A673 (cell line): ENCODE measurements around the gene EYS. TPM values are rescaled to one million over a fixed set of nuclear protein-coding genes. Genes with fewer than 3 reads are reported as not detected.

Experiments
- BruUV-seq: library from RNA; stranded (reverse); fragments of 400-500 nt; replicated peaks from 2 replicates; lab custom pipeline; 2021; lab: Mats Ljungman, UMichigan
- CTCF ChIA-PET: fragments of 300-600 bp; sonication (Branson Sonifier 250); formaldehyde crosslinking; loops from one replicate; lab custom pipeline; 2022; ENCODE audit warnings: antibody characterized with exemption; lab: Charles Lee
- POLR2A ChIA-PET: fragments of 300-600 bp; sonication (Branson Sonifier 250); formaldehyde crosslinking; loops from one replicate; lab custom pipeline; 2022; ENCODE audit warnings: antibody characterized with exemption; ENCODE audit not compliant: low non-redundant PET; lab: Charles Lee
- DNase-seq: peaks from one replicate; pipeline ENCODE4 v3.0.0-alpha.2; 2015; ENCODE audit warnings: low spot score
- H3K27ac ChIP-seq: fragments of 200-600 bp; sonication (generic); 2 replicates; pipeline ENCODE4 v1.5.1; 2016; ENCODE audit warnings: mixed run types, low read depth, mild to moderate bottlenecking, mixed read lengths, antibody characterized with exemption, low read length; ENCODE audit not compliant: poor library complexity, severe bottlenecking
- H3K27me3 ChIP-seq: fragments of 200-600 bp; sonication (generic); replicated peaks from 2 replicates; pipeline ENCODE4 v1.6.1; 2017; ENCODE audit warnings: mixed run types, low read depth, mild to moderate bottlenecking, mixed read lengths, antibody characterized with exemption, low read length; ENCODE audit not compliant: insufficient read depth, poor library complexity
- H3K36me3 ChIP-seq: fragments of 200-600 bp; sonication (generic); 2 replicates; pipeline ENCODE4 v1.6.1; 2016; ENCODE audit warnings: mixed run types, mild to moderate bottlenecking, mixed read lengths, antibody characterized with exemption, low read length; ENCODE audit not compliant: insufficient read depth, poor library complexity, severe bottlenecking
- H3K4me1 ChIP-seq: fragments of 200-600 bp; sonication (generic); 2 replicates; pipeline ENCODE4 v1.6.1; 2017; ENCODE audit warnings: mixed run types, mild to moderate bottlenecking, mixed read lengths, antibody characterized with exemption, low read length; ENCODE audit not compliant: insufficient read depth, poor library complexity, severe bottlenecking
- H3K4me3 ChIP-seq: fragments of 200-600 bp; sonication (generic); 2 replicates; pipeline ENCODE4 v1.5.1; 2016; ENCODE audit warnings: low read depth, mixed run types, mild to moderate bottlenecking, mixed read lengths, low read length; ENCODE audit not compliant: poor library complexity, severe bottlenecking
- H3K9me3 ChIP-seq: fragments of 200-600 bp; sonication (generic); 2 replicates; pipeline ENCODE4 v1.6.1; 2016; ENCODE audit warnings: mixed run types, low read depth, mild to moderate bottlenecking, mixed read lengths, antibody characterized with exemption, low read length; ENCODE audit not compliant: poor library complexity, severe bottlenecking
- EZH2 ChIP-seq: fragments of 200-600 bp; sonication (generic); IDR thresholded peaks from 2 replicates; pipeline ENCODE4 v1.6.1; 2017; ENCODE audit warnings: borderline replicate concordance, low read depth, mild to moderate bottlenecking, mixed read lengths, antibody characterized with exemption, low read length; ENCODE audit not compliant: poor library complexity, severe bottlenecking
- intact Hi-C: fragments of 100-400 bp; cut with micrococcal nuclease; formaldehyde crosslinking; loops from one replicate; pipeline ENCODE4 v1.10.0; 2022; ENCODE audit not compliant: unreplicated experiment
- total RNA-seq: library from RNA; stranded (reverse); gene quantifications from 2 replicates; pipeline ENCODE4 v1.2.3, GENCODE V29; 2021
- TF ChIP-seq, protein P1 (sequence below): fragments of 300-800, 200-600 bp; sonication (generic); conservative IDR thresholded peaks from 2 replicates; pipeline ENCODE4 v1.5.1; 2017; ENCODE audit warnings: low read depth, mild to moderate bottlenecking, antibody characterized with exemption, low read length, moderate library complexity, mixed read lengths

The EYS gene
- total RNA-seq, 1 experiment from 2014 or later, result 0.47 TPM

- no peak overlapping the region for H3K27ac ChIP-seq
- no peak overlapping the region for H3K4me3 ChIP-seq
- ChIA-PET CTCF (no interaction called here), POLR2A (no interaction called here)
- H3K27me3 ChIP-seq, result no peaks in the 10 kb centered on the region
- intact Hi-C loops, result no loop called here
- H3K4me1 ChIP-seq, result no peaks in the 10 kb centered on the region
- DNase-seq, result no peak
- TF ChIP-seq EZH2, result no peak
- TF ChIP-seq, protein P1, sequence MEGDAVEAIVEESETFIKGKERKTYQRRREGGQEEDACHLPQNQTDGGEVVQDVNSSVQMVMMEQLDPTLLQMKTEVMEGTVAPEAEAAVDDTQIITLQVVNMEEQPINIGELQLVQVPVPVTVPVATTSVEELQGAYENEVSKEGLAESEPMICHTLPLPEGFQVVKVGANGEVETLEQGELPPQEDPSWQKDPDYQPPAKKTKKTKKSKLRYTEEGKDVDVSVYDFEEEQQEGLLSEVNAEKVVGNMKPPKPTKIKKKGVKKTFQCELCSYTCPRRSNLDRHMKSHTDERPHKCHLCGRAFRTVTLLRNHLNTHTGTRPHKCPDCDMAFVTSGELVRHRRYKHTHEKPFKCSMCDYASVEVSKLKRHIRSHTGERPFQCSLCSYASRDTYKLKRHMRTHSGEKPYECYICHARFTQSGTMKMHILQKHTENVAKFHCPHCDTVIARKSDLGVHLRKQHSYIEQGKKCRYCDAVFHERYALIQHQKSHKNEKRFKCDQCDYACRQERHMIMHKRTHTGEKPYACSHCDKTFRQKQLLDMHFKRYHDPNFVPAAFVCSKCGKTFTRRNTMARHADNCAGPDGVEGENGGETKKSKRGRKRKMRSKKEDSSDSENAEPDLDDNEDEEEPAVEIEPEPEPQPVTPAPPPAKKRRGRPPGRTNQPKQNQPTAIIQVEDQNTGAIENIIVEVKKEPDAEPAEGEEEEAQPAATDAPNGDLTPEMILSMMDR, result no peak
- no TSS peak for BruUV-seq
- no peaks in the 10 kb centered on the region for H3K36me3 ChIP-seq
- H3K9me3 ChIP-seq, result no peaks in the 10 kb centered on the region
These were observed 1536.7 kb downstream of the EYS start for GRCh38 chr6:64170316-64170715.

GRCh38 chr6:64160486-64160885 is 1546.5 kb downstream of the EYS start:
- BruUV-seq, result no TSS peak
- no peak overlapping the region for H3K4me3 ChIP-seq
- TF ChIP-seq EZH2, result no peak
- TF ChIP-seq, protein P1, result no peak
- intact Hi-C loops, result no loop called here
- DNase-seq, result no peak
- H3K9me3 ChIP-seq, result no peaks in the 10 kb centered on the region
- H3K27me3 ChIP-seq, result no peaks in the 10 kb centered on the region
- ChIA-PET POLR2A (no interaction called here), CTCF (no interaction called here)
- no peak overlapping the region for H3K27ac ChIP-seq
- H3K36me3 ChIP-seq, result no peaks in the 10 kb centered on the region
- no peaks in the 10 kb centered on the region for H3K4me1 ChIP-seq

DNA sequence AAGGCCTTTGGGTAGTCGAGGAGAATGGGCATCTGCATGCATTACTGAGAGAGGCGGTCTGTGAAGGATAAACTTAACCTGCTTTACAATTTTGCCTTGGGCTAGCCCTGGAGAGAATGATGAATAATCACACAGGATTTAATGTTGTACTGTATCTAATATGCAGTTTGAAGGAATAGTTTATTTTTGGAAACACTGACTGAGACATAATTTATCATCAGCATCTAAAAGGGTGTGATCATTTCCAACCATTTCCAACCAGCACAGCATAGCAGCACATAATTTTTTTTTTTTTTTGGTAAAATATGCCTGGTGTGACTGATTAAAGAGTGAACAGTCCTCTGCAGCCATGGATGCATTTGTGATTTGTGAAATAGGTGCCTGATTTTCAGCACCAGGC is 1552.0 kb downstream of the EYS start:
- H3K4me3 ChIP-seq, result no peak overlapping the region
- H3K9me3 ChIP-seq, result no peaks in the 10 kb centered on the region
- DNase-seq, result no peak
- ChIA-PET POLR2A (no interaction called here), CTCF (no interaction called here)
- intact Hi-C loops, result no loop called here
- no TSS peak for BruUV-seq
- no peaks in the 10 kb centered on the region for H3K36me3 ChIP-seq
- H3K27me3 ChIP-seq, result no peaks in the 10 kb centered on the region
- TF ChIP-seq, protein P1, result no peak
- TF ChIP-seq EZH2, result no peak
- no peaks in the 10 kb centered on the region for H3K4me1 ChIP-seq
- no peak overlapping the region for H3K27ac ChIP-seq
